Vagina (tissue), 2 donors: ENCODE measurements around the gene HDAC8.

ENCODE experiments used
- CTCF ChIP-seq, 3 experiments: fragments of 450-650 bp in 2 of 3; fragments of 200-600 bp in 1 of 3; sonication (generic) in 1 of 3; IDR thresholded peaks; one replicate each; pipeline ENCODE4 v1.5.1; 2017 to 2019; ENCODE audit warnings: antibody characterized with exemption in 3 of 3, mild to moderate bottlenecking in 2 of 3, moderate library complexity in 2 of 3
- POLR2A ChIP-seq, 2 donors: fragments of 450-650 bp; IDR thresholded peaks; one replicate each; pipeline ENCODE4 v1.6.1; 2017; ENCODE audit warnings: antibody characterized with exemption in 2 of 2, mild to moderate bottlenecking in 2 of 2, moderate library complexity in 2 of 2

- TF ChIP-seq CTCF (IDR thresholded peaks at IDR 0.05) (no peak), POLR2A (IDR thresholded peaks at IDR 0.05) (no peak)
Measured at GRCh38 chrX:72352786-72353185, 219.9 kb downstream of the HDAC8 start.
